AG04449 (cell line): ENCODE results near the gene RPL22.

Source experiments
- CTCF ChIA-PET: fragments of 350-600 bp; formaldehyde crosslinking; extraction: SDS; loops from one replicate; lab custom pipeline; 2021; ENCODE audit warnings: antibody characterized with exemption; lab: Yijun Ruan, JAX
- POLR2A ChIA-PET: fragments of 400-600, 350-600 bp; formaldehyde crosslinking; extraction: SDS; loops from one replicate; lab custom pipeline; 2020; ENCODE audit warnings: antibody characterized with exemption, inconsistent platforms; lab: Yijun Ruan, JAX
- DNase-seq: peaks from one replicate; pipeline ENCODE4 v3.0.0-alpha.2; 2010; ENCODE audit warnings: low read depth, low spot score
- H3K4me3 ChIP-seq: 2 replicates; pipeline ENCODE4 v1.5.1; 2011; ENCODE audit warnings: low read depth, mild to moderate bottlenecking, control low read depth, low read length
- TF ChIP-seq, protein P1 (sequence below): IDR thresholded peaks from one replicate; pipeline ENCODE4 v1.5.1; 2011; ENCODE audit warnings: mild to moderate bottlenecking, moderate library complexity, low read length, control low read depth, inconsistent platforms; ENCODE audit not compliant: insufficient read depth; ENCODE audit errors: missing control alignments

Gene RPL22

GRCh38 chr1:6150006-6150938 lies 49.1 kb downstream of the RPL22 start:
- ChIA-PET CTCF (no interaction called here), POLR2A (no interaction called here)
- no peak for DNase-seq
- TF ChIP-seq, protein P1, sequence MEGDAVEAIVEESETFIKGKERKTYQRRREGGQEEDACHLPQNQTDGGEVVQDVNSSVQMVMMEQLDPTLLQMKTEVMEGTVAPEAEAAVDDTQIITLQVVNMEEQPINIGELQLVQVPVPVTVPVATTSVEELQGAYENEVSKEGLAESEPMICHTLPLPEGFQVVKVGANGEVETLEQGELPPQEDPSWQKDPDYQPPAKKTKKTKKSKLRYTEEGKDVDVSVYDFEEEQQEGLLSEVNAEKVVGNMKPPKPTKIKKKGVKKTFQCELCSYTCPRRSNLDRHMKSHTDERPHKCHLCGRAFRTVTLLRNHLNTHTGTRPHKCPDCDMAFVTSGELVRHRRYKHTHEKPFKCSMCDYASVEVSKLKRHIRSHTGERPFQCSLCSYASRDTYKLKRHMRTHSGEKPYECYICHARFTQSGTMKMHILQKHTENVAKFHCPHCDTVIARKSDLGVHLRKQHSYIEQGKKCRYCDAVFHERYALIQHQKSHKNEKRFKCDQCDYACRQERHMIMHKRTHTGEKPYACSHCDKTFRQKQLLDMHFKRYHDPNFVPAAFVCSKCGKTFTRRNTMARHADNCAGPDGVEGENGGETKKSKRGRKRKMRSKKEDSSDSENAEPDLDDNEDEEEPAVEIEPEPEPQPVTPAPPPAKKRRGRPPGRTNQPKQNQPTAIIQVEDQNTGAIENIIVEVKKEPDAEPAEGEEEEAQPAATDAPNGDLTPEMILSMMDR: no peak
- H3K4me3 ChIP-seq: no peak overlapping the region

GRCh38 chr1:6149597-6149996 lies 49.8 kb downstream of the RPL22 start:
- CTCF ChIA-PET: no interaction called here
- TF ChIP-seq, protein P1: no peak
- no peak overlapping the region for H3K4me3 ChIP-seq
- DNase-seq: no peak
- POLR2A ChIA-PET: no interaction called here

- POLR2A ChIA-PET: no interaction called here
- no peak overlapping the region for H3K4me3 ChIP-seq
- DNase-seq: no peak
- CTCF ChIA-PET: no interaction called here
- TF ChIP-seq, protein P1: no peak
Observed at GRCh38 chr1:6148497-6149241, 50.7 kb downstream of the RPL22 start.

DNA sequence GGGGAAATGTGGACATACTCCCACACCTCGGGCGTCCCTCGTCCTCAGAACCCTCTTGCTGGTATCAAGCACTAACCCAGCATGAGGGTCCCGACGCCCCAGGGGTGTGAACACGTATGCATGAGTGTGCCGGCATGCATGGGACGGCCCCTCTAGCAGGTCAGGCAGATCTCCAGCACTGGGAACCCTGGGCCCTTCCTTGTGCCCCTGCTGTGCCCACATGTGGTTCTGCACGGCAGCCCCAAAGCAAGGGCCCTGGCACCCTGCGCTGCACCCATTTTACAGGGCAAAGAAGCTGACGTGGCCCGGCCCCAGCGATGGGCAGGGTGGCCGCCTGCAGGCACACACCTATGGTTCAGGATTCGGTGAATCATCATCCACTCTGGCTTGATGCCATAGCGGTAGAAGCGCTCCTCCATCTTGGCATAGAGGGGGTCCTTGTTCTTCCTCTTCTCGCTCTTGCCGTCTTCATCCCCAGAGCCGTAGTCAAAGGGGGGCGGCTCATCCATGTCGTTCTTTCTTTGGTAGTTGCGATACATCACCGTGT lies 53.5 kb downstream of the RPL22 start:
- no peak overlapping the region for H3K4me3 ChIP-seq
- TF ChIP-seq, protein P1: no peak
- DNase-seq: no peak
- ChIA-PET CTCF (interaction anchor here (1.2 to 1.9 kb wide), 2 partner anchors 13 to 172 kb away, joined by 3 to 5 read pairs; no protein-coding TSS in a partner anchor), POLR2A (no interaction called here)

DNA sequence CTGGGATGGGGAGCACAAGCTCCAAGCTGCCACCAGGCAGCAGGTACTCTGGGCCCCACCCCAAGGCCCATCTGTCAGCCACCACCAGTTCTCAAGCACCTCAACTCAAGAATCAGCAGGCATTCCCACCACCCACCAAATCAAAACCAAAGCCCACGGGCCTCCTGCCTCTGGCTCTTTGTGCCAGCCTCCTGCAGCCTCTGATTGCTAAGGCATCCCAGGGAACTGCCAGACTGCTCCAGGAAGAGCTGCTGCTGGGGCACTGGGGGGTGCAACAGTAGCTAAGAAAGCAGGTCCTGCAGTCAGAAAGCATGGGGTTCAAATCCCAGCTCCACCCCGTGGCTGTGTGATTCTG lies 54.0 kb downstream of the RPL22 start:
- POLR2A ChIA-PET: no interaction called here
- no peak for DNase-seq
- CTCF ChIA-PET: interaction anchor here (1.2 to 1.9 kb wide), 2 partner anchors 14 to 173 kb away, joined by 3 to 5 read pairs; no protein-coding TSS in a partner anchor

More for the DNA sequence above, 54.0 kb downstream of the RPL22 start:
- no peak overlapping the region for H3K4me3 ChIP-seq
- TF ChIP-seq, protein P1: no peak
